ENCODE results near the gene SREBF1. TPM values are rescaled to one million over a fixed set of nuclear protein-coding genes. Genes with fewer than 3 reads are reported as not detected.
A peak's percentile ranks its signal among the peaks of the same experiment; 100 is the strongest.

Gene SREBF1
- 202 and 230 TPM in 2 replicates for total RNA-seq

DNA sequence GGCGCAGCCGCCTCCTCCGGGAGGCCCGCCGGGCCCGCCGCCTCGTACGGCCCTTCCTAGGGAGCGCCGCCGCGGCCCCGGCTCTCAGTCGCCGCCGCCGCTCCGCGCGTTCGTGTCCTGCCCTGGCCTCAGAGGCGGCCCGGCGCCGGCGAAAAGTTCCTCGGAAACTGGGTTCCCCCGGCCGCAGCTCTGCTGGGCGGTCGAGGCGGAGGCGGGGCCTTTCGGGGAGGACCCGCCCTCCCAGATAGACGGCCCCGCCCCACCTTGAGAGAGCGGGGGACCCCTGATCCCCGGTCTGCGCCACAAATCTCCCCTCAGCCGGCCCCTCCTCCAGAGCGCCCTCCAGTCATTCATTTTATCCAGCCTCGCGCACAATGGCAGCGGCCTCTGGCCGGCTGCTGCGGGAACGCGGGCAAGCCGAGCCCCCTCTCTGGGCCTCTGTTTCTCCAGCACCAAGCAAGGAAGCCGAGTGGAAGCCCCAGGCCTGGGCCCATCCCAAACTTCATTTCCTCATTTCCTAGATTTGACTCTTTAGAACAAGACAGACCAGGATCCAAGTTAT is at the start of gene SREBF1:
Gene SREBF1, minus strand, starts transcription at position 169 of the 562 bp plus-strand sequence. CDS start 169 bp downstream, outside the sequence.

Small RNA genes lying within 50 kb of the gene (small RNA-seq; reads per million reads assigned to genes)
- 35.3 reads per million, percentile 97 among the genes with 10 or more reads in this experiment for gene MIR33B
- not detected for gene MIR6777

Other genes with a start within 250 kb of the SREBF1 start
- gene PEMT, start 245.3 kb downstream of the SREBF1 start, total RNA-seq = 18.3 and 23.1 TPM in 2 replicates
- 12.4 and 14.3 TPM in 2 replicates for gene RAI1, start 155.5 kb downstream of the SREBF1 start, total RNA-seq
- 61.7 and 71.4 TPM in 2 replicates for gene TOM1L2, start 135.4 kb upstream of the SREBF1 start, total RNA-seq
- gene DRC3, start 135.9 kb upstream of the SREBF1 start, total RNA-seq = 0.73 and 1.6 TPM in 2 replicates
- 16.2 and 18.2 TPM in 2 replicates for gene ATPAF2, start 202.2 kb upstream of the SREBF1 start, total RNA-seq
- 10.8 and 11.0 TPM in 2 replicates for gene GID4, start 202.4 kb upstream of the SREBF1 start, total RNA-seq

Measured in hair follicle dermal papilla cell (primary cell).